HCT116 (cell line): ENCODE data around the gene SMR3B. TPM values are rescaled to one million over a fixed set of nuclear protein-coding genes. Genes with fewer than 3 reads are reported as not detected.

ENCODE experiments used
- ATAC-seq: fragments of 200-7000 bp; cut with Tn5 transposase; 2 replicates; pipeline ENCODE4 v1.9.1; 2020; ENCODE audit warnings: mild to moderate bottlenecking, moderate library complexity
- BruUV-seq: library from RNA; stranded (reverse); fragments of 400-500 nt; replicated peaks from 2 replicates; lab custom pipeline; 2021; lab: Mats Ljungman, UMichigan
- CTCF ChIA-PET: fragments of 300-600 bp; sonication (Branson Sonifier 250); formaldehyde crosslinking; loops from one replicate; lab custom pipeline; 2021; ENCODE audit warnings: antibody characterized with exemption; lab: Charles Lee
- POLR2A ChIA-PET: fragments of 300-600, 350-600 bp; sonication (Branson Sonifier 250); formaldehyde crosslinking; loops from one replicate; lab custom pipeline; 2021; ENCODE audit warnings: antibody characterized with exemption; lab: Charles Lee
- RAD21 ChIA-PET, 2 experiments: fragments of 300-600 bp; sonication (Branson Sonifier 250); formaldehyde crosslinking; loops; one replicate each; lab custom pipeline; 2023; ENCODE audit warnings: low total read pairs in 2 of 2; ENCODE audit not compliant: uncharacterized antibody in 2 of 2, unreplicated experiment in 2 of 2, low non-redundant PET in 1 of 2; lab: Charles Lee
- DNase-seq: peaks from one replicate; pipeline ENCODE4 v3.0.0-alpha.2; 2010; ENCODE audit warnings: low read depth, low spot score
- H2AFZ ChIP-seq: fragments of 200-600 bp; shearing (Covaris generic), sonication (generic); 2 replicates; pipeline ENCODE4 v1.6.1; 2017; ENCODE audit warnings: low read depth, mixed run types, mixed read lengths, antibody characterized with exemption, low read length; ENCODE audit not compliant: poor library complexity, severe bottlenecking
- H3K27ac ChIP-seq: 2 replicates; pipeline ENCODE4 v1.5.1; 2012; ENCODE audit warnings: low read depth, low read length
- H3K27me3 ChIP-seq: fragments of 200-600 bp; sonication (generic); 2 replicates; pipeline ENCODE4 v1.6.1; 2016; ENCODE audit warnings: mixed run types, low read length, mixed read lengths; ENCODE audit not compliant: insufficient read depth
- H3K36me3 ChIP-seq, 2 experiments: fragments of 200-500 bp in 1 of 2; fragments of 200-600 bp in 1 of 2; sonication (Bioruptor generic) in 1 of 2; sonication (generic) in 1 of 2; 2 replicates each; pipeline versions ENCODE4 v1.5.1 to v1.6.1; 2014 to 2016; ENCODE audit warnings: low read length in 2 of 2, inconsistent platforms in 1 of 2, mixed read lengths in 1 of 2, mixed run types in 1 of 2; ENCODE audit not compliant: insufficient read depth in 2 of 2, control insufficient read depth in 1 of 2
- H3K4me1 ChIP-seq, 2 experiments: fragments of 200-600 bp in 1 of 2; sonication (generic) in 1 of 2; 2 replicates each; pipeline versions ENCODE4 v1.5.1 to v1.6.1; 2012 to 2017; ENCODE audit warnings: low read length in 2 of 2, inconsistent platforms in 1 of 2, mild to moderate bottlenecking in 1 of 2, mixed read lengths in 1 of 2, mixed run types in 1 of 2, moderate library complexity in 1 of 2; ENCODE audit not compliant: insufficient read depth in 2 of 2, control insufficient read depth in 1 of 2
- H3K4me2 ChIP-seq: fragments of 200-600 bp; sonication (generic); 2 replicates; pipeline ENCODE4 v1.6.1; 2017; ENCODE audit warnings: mixed run types, low read length, mixed read lengths
- H3K4me3 ChIP-seq, 2 experiments: fragments of 200-600 bp in 1 of 2; sonication (generic) in 1 of 2; replicated peaks in 1 of 2; 2 replicates each; pipeline ENCODE4 v1.5.1; 2011 to 2016; ENCODE audit warnings: low read length in 2 of 2, control low read depth in 1 of 2, low read depth in 1 of 2, mild to moderate bottlenecking in 1 of 2, mixed read lengths in 1 of 2, mixed run types in 1 of 2
- H3K79me2 ChIP-seq: fragments of 200-600 bp; sonication (generic); 2 replicates; pipeline ENCODE4 v1.6.1; 2017; ENCODE audit warnings: mild to moderate bottlenecking, mixed run types, low read length, moderate library complexity, mixed read lengths; ENCODE audit not compliant: insufficient read depth
- H3K9ac ChIP-seq: fragments of 200-600 bp; sonication (generic); 2 replicates; pipeline ENCODE4 v1.6.1; 2016; ENCODE audit warnings: low read length, mixed read lengths
- H3K9me2 ChIP-seq: fragments of 200-600 bp; sonication (generic), shearing (Covaris generic); 2 replicates; pipeline ENCODE4 v1.6.1; 2017; ENCODE audit warnings: mixed run types, mild to moderate bottlenecking, moderate library complexity; ENCODE audit not compliant: insufficient read depth
- H3K9me3 ChIP-seq, 2 experiments: fragments of 200-500 bp in 1 of 2; fragments of 200-600 bp in 1 of 2; sonication (Bioruptor generic) in 1 of 2; sonication (generic) in 1 of 2; 2 replicates each; pipeline ENCODE4 v1.6.1; 2014 to 2017; ENCODE audit warnings: low read length in 2 of 2, mixed read lengths in 2 of 2, inconsistent platforms in 1 of 2, low read depth in 1 of 2, mild to moderate bottlenecking in 1 of 2, mixed run types in 1 of 2, moderate library complexity in 1 of 2; ENCODE audit not compliant: control insufficient read depth in 1 of 2, insufficient read depth in 1 of 2
- H4K20me1 ChIP-seq: fragments of 200-600 bp; sonication (generic), shearing (Covaris generic); 2 replicates; pipeline ENCODE4 v1.6.1; 2017; ENCODE audit warnings: mixed run types, mild to moderate bottlenecking, moderate library complexity; ENCODE audit not compliant: insufficient read depth
- CEBPB ChIP-seq: IDR thresholded peaks from 2 replicates; pipeline ENCODE4 v1.6.1; 2012; ENCODE audit warnings: low read depth
- EGR1 ChIP-seq: IDR thresholded peaks from 2 replicates; pipeline ENCODE4 v1.6.1; 2012; ENCODE audit warnings: low read depth
- ELF1 ChIP-seq: IDR thresholded peaks from 2 replicates; pipeline ENCODE4 v1.6.1; 2012; ENCODE audit warnings: low read depth, borderline replicate concordance
- EZH2 ChIP-seq: fragments of 200-600 bp; sonication (generic); IDR thresholded peaks from 2 replicates; pipeline ENCODE4 v1.6.1; 2017; ENCODE audit warnings: antibody characterized with exemption, mixed run types
- EZH2phosphoT487 ChIP-seq: fragments of 200-600 bp; IDR thresholded peaks from 2 replicates; pipeline ENCODE4 v1.6.1; 2018; ENCODE audit warnings: antibody characterized with exemption, borderline replicate concordance
- FOSL1 ChIP-seq: IDR thresholded peaks from 2 replicates; pipeline ENCODE4 v1.6.1; 2012; ENCODE audit warnings: low read depth
- JUND ChIP-seq: IDR thresholded peaks from 2 replicates; pipeline ENCODE4 v1.6.1; 2012
- POLR2A ChIP-seq: IDR thresholded peaks from 2 replicates; pipeline ENCODE4 v1.7.0; 2011; ENCODE audit warnings: borderline replicate concordance; ENCODE audit not compliant: insufficient read depth, insufficient read length; ENCODE audit errors: extremely low read depth
- POLR2AphosphoS5 ChIP-seq: IDR thresholded peaks from 2 replicates; pipeline ENCODE4 v1.6.1; 2011; ENCODE audit warnings: mild to moderate bottlenecking, low read depth, low read length, moderate library complexity
- RAD21 ChIP-seq: IDR thresholded peaks from 2 replicates; pipeline ENCODE4 v1.6.1; 2012; ENCODE audit warnings: low read depth, mild to moderate bottlenecking
- SP1 ChIP-seq: IDR thresholded peaks from 2 replicates; pipeline ENCODE4 v1.6.1; 2012; ENCODE audit warnings: low read depth
- SRF ChIP-seq: IDR thresholded peaks from 2 replicates; pipeline ENCODE4 v1.6.1; 2012; ENCODE audit warnings: low read depth
- YY1 ChIP-seq: IDR thresholded peaks from 2 replicates; pipeline ENCODE4 v1.6.1; 2011; ENCODE audit warnings: low read length, low read depth, moderate library complexity, mild to moderate bottlenecking; ENCODE audit not compliant: insufficient replicate concordance; ENCODE audit errors: extremely low read depth
- ZBTB33 ChIP-seq: IDR thresholded peaks from 2 replicates; pipeline ENCODE4 v1.6.1; 2011; ENCODE audit warnings: mild to moderate bottlenecking, low read length, moderate library complexity; ENCODE audit not compliant: insufficient replicate concordance; ENCODE audit errors: extremely low read depth
- intact Hi-C: fragments of 100-400 bp; cut with micrococcal nuclease; formaldehyde crosslinking; loops from 2 replicates; pipeline ENCODE4 v1.10.0; 2022
- total RNA-seq: library from RNA; stranded (reverse); gene quantifications from one replicate; pipeline ENCODE4 v1.2.1, GENCODE V29; 2021; ENCODE audit not compliant: unreplicated experiment
- TF ChIP-seq, protein P1 (sequence below), 3 experiments: fragments of 200-600 bp in 1 of 3; sonication (generic) in 1 of 3; IDR thresholded peaks in 2 of 3; conservative IDR thresholded peaks in 1 of 3; 2 replicates each; pipeline ENCODE4 v1.5.1; 2012 to 2017; ENCODE audit warnings: low read depth in 2 of 3, low read length in 2 of 3, antibody characterized with exemption in 1 of 3, borderline replicate concordance in 1 of 3, control low read depth in 1 of 3, mild to moderate bottlenecking in 1 of 3, mixed read lengths in 1 of 3, mixed run types in 1 of 3, moderate library complexity in 1 of 3; ENCODE audit not compliant: insufficient read depth in 1 of 3
- TF ChIP-seq, protein P2 (sequence below): IDR thresholded peaks from 2 replicates; pipeline ENCODE4 v1.6.1; 2012

Gene SMR3B
- total RNA-seq, 1 experiment from 2014 or later, result not detected

- DNase-seq, result no peak
- no peak overlapping the region for H2AFZ ChIP-seq
- TF ChIP-seq, protein P1, sequence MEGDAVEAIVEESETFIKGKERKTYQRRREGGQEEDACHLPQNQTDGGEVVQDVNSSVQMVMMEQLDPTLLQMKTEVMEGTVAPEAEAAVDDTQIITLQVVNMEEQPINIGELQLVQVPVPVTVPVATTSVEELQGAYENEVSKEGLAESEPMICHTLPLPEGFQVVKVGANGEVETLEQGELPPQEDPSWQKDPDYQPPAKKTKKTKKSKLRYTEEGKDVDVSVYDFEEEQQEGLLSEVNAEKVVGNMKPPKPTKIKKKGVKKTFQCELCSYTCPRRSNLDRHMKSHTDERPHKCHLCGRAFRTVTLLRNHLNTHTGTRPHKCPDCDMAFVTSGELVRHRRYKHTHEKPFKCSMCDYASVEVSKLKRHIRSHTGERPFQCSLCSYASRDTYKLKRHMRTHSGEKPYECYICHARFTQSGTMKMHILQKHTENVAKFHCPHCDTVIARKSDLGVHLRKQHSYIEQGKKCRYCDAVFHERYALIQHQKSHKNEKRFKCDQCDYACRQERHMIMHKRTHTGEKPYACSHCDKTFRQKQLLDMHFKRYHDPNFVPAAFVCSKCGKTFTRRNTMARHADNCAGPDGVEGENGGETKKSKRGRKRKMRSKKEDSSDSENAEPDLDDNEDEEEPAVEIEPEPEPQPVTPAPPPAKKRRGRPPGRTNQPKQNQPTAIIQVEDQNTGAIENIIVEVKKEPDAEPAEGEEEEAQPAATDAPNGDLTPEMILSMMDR (IDR thresholded peaks at IDR 0.05 in 2 of 3, conservative IDR thresholded peaks at IDR 0.05 in 1 of 3; ENCODE audit: borderline replicate concordance in 1 of 3, insufficient read depth in 1 of 3, low read depth in 2 of 3, low read length in 2 of 3), result no peak
- TF ChIP-seq POLR2AphosphoS5, result no peak
- TF ChIP-seq, protein P2, sequence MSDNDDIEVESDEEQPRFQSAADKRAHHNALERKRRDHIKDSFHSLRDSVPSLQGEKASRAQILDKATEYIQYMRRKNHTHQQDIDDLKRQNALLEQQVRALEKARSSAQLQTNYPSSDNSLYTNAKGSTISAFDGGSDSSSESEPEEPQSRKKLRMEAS, result no peak
- no peak for TF ChIP-seq EGR1
- no peak for TF ChIP-seq SRF
- no peak for TF ChIP-seq JUND
- no peak for TF ChIP-seq EZH2
- TF ChIP-seq FOSL1, result no peak
- TF ChIP-seq POLR2A, result no peak
- TF ChIP-seq ZBTB33, result no peak
- no peak for TF ChIP-seq ELF1
- TF ChIP-seq CEBPB, result no peak
- no peak for TF ChIP-seq YY1
- TF ChIP-seq EZH2phosphoT487, result no peak
- no peak for TF ChIP-seq RAD21
- TF ChIP-seq SP1, result no peak
- TF ChIP-seq, all 23 proteins: peak for 0
- Histone ChIP-seq H3K9me3 (no peaks in the 10 kb centered on the region), H3K9ac (no peak overlapping the region), H4K20me1 (no peaks in the 10 kb centered on the region), H3K27me3 (no peaks in the 10 kb centered on the region), H3K4me1 (no peaks in the 10 kb centered on the region), H3K27ac (no peak overlapping the region), H3K9me2 (no peaks in the 10 kb centered on the region), H3K4me3 (no peak overlapping the region), H3K79me2 (no peaks in the 10 kb centered on the region), H3K4me2 (no peak overlapping the region), H3K36me3 (no peaks in the 10 kb centered on the region)
- POLR2A ChIA-PET, result no interaction called here
- RAD21 ChIA-PET, result no interaction called here
- no peak for ATAC-seq
- intact Hi-C loops, result no loop called here
- no TSS peak for BruUV-seq
- CTCF ChIA-PET, result no interaction called here
These were observed 17.5 kb upstream of the SMR3B start for GRCh38 chr4:70365479-70365878.
